ENCODE measurements around the gene SULT1A3.
A peak's percentile ranks its signal among the peaks of the same experiment; 100 is the strongest.
"Not testable (repeated sequence)": the region's sequence is repeated elsewhere in the genome, so short reads cannot be mapped to it uniquely, and the experiment has no call there.

SULT1A3 gene

GRCh38 chr16:30199049-30199448 is at the start of gene SULT1A3:
Gene SULT1A3 (plus strand): TSS chr16:30199255. CDS start chr16:30200729, 1,474 bp downstream.
- not testable (repeated sequence) for H3K4me3 Mint-ChIP-seq, H3K9me3 Mint-ChIP-seq

GRCh38 chr16:30151091-30151490 is 48.0 kb upstream of the SULT1A3 start:
- Mint-ChIP-seq H3K27me3 (no peaks in the 10 kb centered on the region), H3K27ac (no peak overlapping the region), H3K9me3 (no peaks in the 10 kb centered on the region), H3K4me1 (ENCODE audit: low read depth) (peaks cover 6% of the 10 kb centered on the region), H3K36me3 (ENCODE audit: low read depth) (no peaks in the 10 kb centered on the region), H3K4me3 (no peak overlapping the region)
- intact Hi-C loops (cut with micrococcal nuclease) = no loop called here

More at GRCh38 chr16:30199049-30199448, at the start of gene SULT1A3:
- H3K27me3 Mint-ChIP-seq; H3K27ac Mint-ChIP-seq; H3K4me1 Mint-ChIP-seq (ENCODE audit: low read depth); H3K36me3 Mint-ChIP-seq (ENCODE audit: low read depth); intact Hi-C loops (cut with micrococcal nuclease): not testable (repeated sequence)

DNA sequence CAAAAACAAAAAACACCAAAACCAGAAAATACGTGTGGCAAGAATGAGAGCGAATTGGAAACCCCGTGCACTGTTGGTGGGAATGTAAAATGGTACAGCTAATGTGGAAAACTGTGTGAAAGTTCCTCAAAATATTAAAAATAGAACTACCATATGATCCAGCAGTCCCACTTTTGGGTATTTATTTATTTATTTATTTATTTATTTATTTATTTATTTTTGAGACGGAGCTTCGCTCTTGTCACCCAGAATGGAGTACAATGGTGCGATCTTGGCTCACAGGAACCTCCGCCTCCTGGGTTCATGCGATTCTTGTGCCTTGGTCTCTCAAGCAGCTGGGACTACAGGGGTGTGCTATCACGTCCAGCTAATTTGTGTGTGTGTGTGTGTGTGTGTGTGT is 46.5 kb upstream of the SULT1A3 start:
- no peaks in the 10 kb centered on the region for H3K36me3 Mint-ChIP-seq (ENCODE audit: low read depth)
- H3K4me1 Mint-ChIP-seq (ENCODE audit: low read depth) = peaks cover 6% of the 10 kb centered on the region
- H3K27ac Mint-ChIP-seq = no peak overlapping the region
- intact Hi-C loops (cut with micrococcal nuclease) = no loop called here
- H3K9me3 Mint-ChIP-seq = no peaks in the 10 kb centered on the region
- no peaks in the 10 kb centered on the region for H3K27me3 Mint-ChIP-seq
- H3K4me3 Mint-ChIP-seq = no peak overlapping the region

- H3K27me3 Mint-ChIP-seq = no peaks in the 10 kb centered on the region
- no peaks in the 10 kb centered on the region for H3K36me3 Mint-ChIP-seq (ENCODE audit: low read depth)
- no peaks in the 10 kb centered on the region for H3K4me1 Mint-ChIP-seq (ENCODE audit: low read depth)
- no peak overlapping the region for H3K27ac Mint-ChIP-seq
- H3K4me3 Mint-ChIP-seq = no peak overlapping the region
- no peaks in the 10 kb centered on the region for H3K9me3 Mint-ChIP-seq
- intact Hi-C loops (cut with micrococcal nuclease) = no loop called here
Measured at GRCh38 chr16:30155188-30155587, 43.9 kb upstream of the SULT1A3 start.

- H3K27ac Mint-ChIP-seq = no peak overlapping the region
- no peaks in the 10 kb centered on the region for H3K9me3 Mint-ChIP-seq
- intact Hi-C loops (cut with micrococcal nuclease) = no loop called here
- H3K27me3 Mint-ChIP-seq = no peaks in the 10 kb centered on the region
- H3K36me3 Mint-ChIP-seq (ENCODE audit: low read depth) = no peaks in the 10 kb centered on the region
- no peak overlapping the region for H3K4me3 Mint-ChIP-seq
- H3K4me1 Mint-ChIP-seq (ENCODE audit: low read depth) = no peaks in the 10 kb centered on the region
Measured at GRCh38 chr16:30157214-30157613, 41.8 kb upstream of the SULT1A3 start.

GRCh38 chr16:30163538-30163937 is 35.5 kb upstream of the SULT1A3 start:
- H3K27ac Mint-ChIP-seq = no peak overlapping the region
- intact Hi-C loops (cut with micrococcal nuclease) = no loop called here

DNA sequence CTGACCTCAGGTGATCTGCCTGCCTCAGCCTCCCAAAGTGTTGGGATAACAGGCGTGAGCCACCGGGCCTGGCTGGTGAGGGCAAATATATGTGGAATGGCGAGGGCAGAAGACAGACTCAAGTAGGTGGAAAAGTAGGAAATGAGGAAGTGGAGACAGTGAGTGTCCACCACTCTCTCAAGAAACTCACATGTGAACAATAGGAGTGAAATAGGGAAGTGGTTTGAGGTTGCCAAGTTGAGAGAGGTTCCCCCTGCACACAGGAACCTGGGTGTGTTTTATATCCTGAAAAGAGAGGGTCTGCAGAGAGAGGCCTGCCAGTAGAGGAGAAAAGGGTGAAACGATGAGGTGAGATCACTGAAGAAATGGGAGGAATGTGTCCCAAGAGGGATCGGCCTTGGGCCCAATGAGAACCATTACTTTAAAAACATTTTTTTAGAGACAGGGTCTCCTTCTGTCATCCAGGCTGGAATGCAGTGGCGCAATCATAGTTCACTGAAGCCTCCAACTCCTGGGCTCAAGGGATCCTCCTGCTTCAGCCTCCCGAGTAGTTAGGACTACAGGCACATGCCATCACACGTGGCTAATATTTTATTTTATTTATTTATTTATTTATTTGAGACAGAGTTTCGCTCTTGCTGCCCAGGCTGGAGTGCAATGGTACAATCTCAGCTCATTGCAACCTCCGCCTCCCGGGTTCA is 32.7 kb upstream of the SULT1A3 start:
- intact Hi-C loops (cut with micrococcal nuclease) = no loop called here
- H3K4me3 Mint-ChIP-seq = peak overlapping the region; percentile 37
- peaks cover 37% of the 10 kb centered on the region for H3K4me1 Mint-ChIP-seq (ENCODE audit: low read depth)
- H3K27ac Mint-ChIP-seq = peak overlapping the region; percentile 72
- no peaks in the 10 kb centered on the region for H3K27me3 Mint-ChIP-seq
- H3K36me3 Mint-ChIP-seq (ENCODE audit: low read depth) = no peaks in the 10 kb centered on the region
- no peaks in the 10 kb centered on the region for H3K9me3 Mint-ChIP-seq

More at GRCh38 chr16:30163538-30163937, 35.5 kb upstream of the SULT1A3 start:
- Mint-ChIP-seq H3K9me3 (no peaks in the 10 kb centered on the region), H3K4me3 (no peak overlapping the region), H3K27me3 (no peaks in the 10 kb centered on the region), H3K36me3 (ENCODE audit: low read depth) (no peaks in the 10 kb centered on the region), H3K4me1 (ENCODE audit: low read depth) (peaks cover 32% of the 10 kb centered on the region)

DNA sequence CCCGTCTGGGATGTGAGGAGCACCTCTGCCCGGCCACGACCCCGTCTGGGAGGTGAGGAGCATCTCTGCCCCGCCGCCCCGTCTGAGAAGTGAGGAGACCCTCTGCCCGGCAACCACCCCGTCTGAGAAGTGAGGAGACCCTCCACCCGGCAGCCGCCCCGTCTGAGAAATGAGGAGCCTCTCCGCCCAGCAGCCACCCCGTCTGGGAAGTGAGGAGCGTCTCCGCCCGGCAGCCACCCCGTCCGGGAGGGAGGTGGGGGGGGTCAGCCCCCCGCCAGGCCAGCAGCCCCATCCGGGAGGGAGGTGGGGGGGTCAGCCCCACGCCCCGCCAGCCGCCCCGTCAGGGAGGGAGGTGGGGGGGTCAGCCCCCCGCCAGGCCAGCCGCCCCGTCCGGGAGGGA is 30.3 kb upstream of the SULT1A3 start:
- H3K9me3 Mint-ChIP-seq; H3K36me3 Mint-ChIP-seq (ENCODE audit: low read depth); H3K27ac Mint-ChIP-seq; H3K27me3 Mint-ChIP-seq; H3K4me3 Mint-ChIP-seq; intact Hi-C loops (cut with micrococcal nuclease): not testable (repeated sequence)
- peaks cover 37% of the 10 kb centered on the region for H3K4me1 Mint-ChIP-seq (ENCODE audit: low read depth)

GRCh38 chr16:30169416-30169815 is 29.6 kb upstream of the SULT1A3 start:
- H3K4me3 Mint-ChIP-seq; H3K36me3 Mint-ChIP-seq (ENCODE audit: low read depth); H3K27me3 Mint-ChIP-seq; intact Hi-C loops (cut with micrococcal nuclease); H3K9me3 Mint-ChIP-seq; H3K27ac Mint-ChIP-seq: not testable (repeated sequence)
- H3K4me1 Mint-ChIP-seq (ENCODE audit: low read depth) = peaks cover 35% of the 10 kb centered on the region

GRCh38 chr16:30170145-30170544 is 28.9 kb upstream of the SULT1A3 start:
- H3K9me3 Mint-ChIP-seq; H3K36me3 Mint-ChIP-seq (ENCODE audit: low read depth); intact Hi-C loops (cut with micrococcal nuclease); H3K27me3 Mint-ChIP-seq; H3K4me3 Mint-ChIP-seq; H3K27ac Mint-ChIP-seq: not testable (repeated sequence)
- peaks cover 28% of the 10 kb centered on the region for H3K4me1 Mint-ChIP-seq (ENCODE audit: low read depth)

DNA sequence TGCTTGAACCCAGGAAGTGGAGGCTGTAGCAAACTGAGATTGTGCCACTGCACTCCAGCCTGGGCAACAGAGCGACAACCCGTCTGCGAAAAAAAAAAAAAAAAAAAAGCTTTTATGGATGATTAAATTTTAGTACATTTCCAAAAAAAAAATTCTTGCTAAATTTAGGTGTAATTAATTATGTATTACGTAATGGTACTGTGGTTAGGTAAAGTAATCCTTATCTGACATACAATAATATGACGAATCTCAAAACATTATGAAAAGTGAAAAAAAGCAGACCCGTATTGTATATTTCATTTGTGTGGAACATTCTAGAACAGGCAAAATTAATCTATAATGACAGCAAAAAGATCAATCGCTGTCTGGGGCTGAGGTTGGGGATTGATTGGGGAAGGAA is 26.0 kb upstream of the SULT1A3 start:
- Mint-ChIP-seq H3K27ac (no peak overlapping the region), H3K4me1 (ENCODE audit: low read depth) (peaks cover 18% of the 10 kb centered on the region), H3K4me3 (no peak overlapping the region), H3K9me3 (no peaks in the 10 kb centered on the region), H3K27me3 (no peaks in the 10 kb centered on the region), H3K36me3 (ENCODE audit: low read depth) (no peaks in the 10 kb centered on the region)
- intact Hi-C loops (cut with micrococcal nuclease) = no loop called here

DNA sequence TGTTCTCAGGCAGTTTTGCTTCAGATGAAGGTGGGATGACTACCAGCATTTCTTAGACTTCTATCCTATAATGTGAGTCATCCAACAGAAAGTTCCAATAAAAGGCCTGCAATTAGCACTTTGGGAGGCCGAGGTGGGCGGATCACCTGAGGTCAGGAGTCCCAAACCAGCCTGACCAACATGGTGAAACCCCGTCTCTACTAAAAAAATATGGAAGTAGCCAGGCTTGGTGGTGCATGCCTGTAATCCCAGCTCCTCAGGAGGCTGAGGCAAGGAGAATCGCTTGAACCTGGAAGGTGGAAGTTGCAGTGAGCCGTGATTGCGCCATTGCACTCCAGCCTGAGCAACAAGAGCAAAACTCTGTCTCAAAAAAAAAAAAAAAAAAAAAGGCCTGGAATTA is 22.2 kb upstream of the SULT1A3 start:
- H3K27me3 Mint-ChIP-seq; H3K27ac Mint-ChIP-seq; H3K4me3 Mint-ChIP-seq; H3K9me3 Mint-ChIP-seq; intact Hi-C loops (cut with micrococcal nuclease); H3K36me3 Mint-ChIP-seq (ENCODE audit: low read depth): not testable (repeated sequence)
- peaks cover 13% of the 10 kb centered on the region for H3K4me1 Mint-ChIP-seq (ENCODE audit: low read depth)

DNA sequence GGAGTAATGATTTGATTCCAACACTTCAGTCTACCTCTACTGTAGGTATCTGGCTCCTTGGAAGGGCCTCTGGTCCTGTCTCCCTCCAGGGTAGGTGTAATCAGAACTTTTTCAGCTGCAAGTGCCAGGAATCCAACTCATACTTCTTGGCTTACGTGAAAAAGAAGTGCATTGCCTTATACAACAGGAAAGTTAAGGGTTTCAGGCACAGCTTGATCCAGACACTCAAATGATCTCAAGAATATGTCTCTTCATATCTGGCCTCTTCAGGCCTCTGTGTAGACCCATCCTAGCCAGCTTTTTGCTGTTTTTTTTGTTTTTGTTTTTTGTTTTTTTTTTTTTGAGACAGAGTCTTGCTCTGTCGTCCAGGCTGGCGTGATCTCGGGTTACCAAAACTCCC is 19.9 kb upstream of the SULT1A3 start:
- H3K4me3 Mint-ChIP-seq = no peak overlapping the region
- H3K9me3 Mint-ChIP-seq = no peaks in the 10 kb centered on the region
- H3K36me3 Mint-ChIP-seq (ENCODE audit: low read depth) = peaks cover 10% of the 10 kb centered on the region
- no peak overlapping the region for H3K27ac Mint-ChIP-seq
- intact Hi-C loops (cut with micrococcal nuclease) = no loop called here
- peaks cover 3% of the 10 kb centered on the region for H3K27me3 Mint-ChIP-seq
- peaks cover 23% of the 10 kb centered on the region for H3K4me1 Mint-ChIP-seq (ENCODE audit: low read depth)

GRCh38 chr16:30179931-30180330 is 19.1 kb upstream of the SULT1A3 start:
- Mint-ChIP-seq H3K27ac (no peak overlapping the region), H3K27me3 (peaks cover 3% of the 10 kb centered on the region), H3K4me1 (ENCODE audit: low read depth) (peaks cover 30% of the 10 kb centered on the region), H3K4me3 (no peak overlapping the region), H3K36me3 (ENCODE audit: low read depth) (peaks cover 17% of the 10 kb centered on the region), H3K9me3 (no peaks in the 10 kb centered on the region)
- intact Hi-C loops (cut with micrococcal nuclease) = no loop called here

GRCh38 chr16:30180741-30181140 is 18.3 kb upstream of the SULT1A3 start:
- Mint-ChIP-seq H3K27me3 (peaks cover 3% of the 10 kb centered on the region), H3K9me3 (no peaks in the 10 kb centered on the region), H3K4me1 (ENCODE audit: low read depth) (peaks cover 39% of the 10 kb centered on the region), H3K27ac (no peak overlapping the region), H3K36me3 (ENCODE audit: low read depth) (peaks cover 20% of the 10 kb centered on the region), H3K4me3 (no peak overlapping the region)
- intact Hi-C loops (cut with micrococcal nuclease) = no loop called here

Measured in dendritic cell treated with granulocyte-macrophage colony-stimulating factor and Interleukin-4, amounts not matched to agents 40 ng/mL and 50 ng/mL, for 4 days (primary cell).